ENCODE results near the gene NLN. TPM values are rescaled to one million over a fixed set of nuclear protein-coding genes. Genes with fewer than 3 reads are reported as not detected.
A peak's percentile ranks its signal among the peaks of the same experiment; 100 is the strongest.
"Not testable (repeated sequence)": the region's sequence is repeated elsewhere in the genome, so short reads cannot be mapped to it uniquely, and the experiment has no call there.

NLN gene
- 10 to 100 TPM; 21.7 to 38.6 TPM for total RNA-seq
- polyA plus RNA-seq (ENCODE audit: insufficient read length in 2 of 2) = 10 to 100 TPM; 22.3 to 26.1 TPM
- long read RNA-seq, donor 1, full-length matches to known transcripts = 3 of 3 reads
- long read RNA-seq, donor 1, partial matches to known transcripts = 0 of 3 reads
- long read RNA-seq, donor 1, other reads (novel, unspliced or antisense) = 0 of 3 reads
- long read RNA-seq, donor 2, full-length matches to known transcripts = 2 of 2 reads
- long read RNA-seq, donor 2, partial matches to known transcripts = 0 of 2 reads
- long read RNA-seq, donor 2, other reads (novel, unspliced or antisense) = 0 of 2 reads
- long read RNA-seq, donor 3, full-length matches to known transcripts = 2 of 2 reads
- long read RNA-seq, donor 3, partial matches to known transcripts = 0 of 2 reads
- long read RNA-seq, donor 3, other reads (novel, unspliced or antisense) = 0 of 2 reads
- long read RNA-seq, donor 4 = 0 reads

- H3K4me1 ChIP-seq (ENCODE audit: control insufficient read depth, insufficient read depth, low read length) = peaks cover 6% of the 10 kb centered on the region
- under 1% methylated on average over 92 of the region's 92 CpGs for WGBS (ENCODE audit: insufficient coverage)
- H3K27ac ChIP-seq (ENCODE audit: low read depth, low read length) = peak within 1 kb of the TSS; percentile 82
These were observed at the start of gene NLN, which contains the start of gene SGTB for GRCh38 chr5:65721720-65722574. TSS of gene NLN (plus strand) at chr5:65722205. CDS start at chr5:65722374, 169 bp downstream. TSS of gene SGTB (minus strand) at chr5:65722109. CDS start at chr5:65720807, 1,302 bp downstream.

GRCh38 chr5:65672796-65673195 is 49.2 kb upstream of the NLN start:
- Histone ChIP-seq H3K4me1 (ENCODE audit: control insufficient read depth, insufficient read depth, low read length) (no peaks in the 10 kb centered on the region), H3K36me3 (ENCODE audit: control insufficient read depth, insufficient read depth, low read length) (peaks cover 6% of the 10 kb centered on the region), H3K9me3 (ENCODE audit: control insufficient read depth, insufficient read depth, low read length) (no peaks in the 10 kb centered on the region), H3K4me3 (ENCODE audit: low read depth, low read length) (no peak overlapping the region), H3K27me3 (ENCODE audit: control insufficient read depth, insufficient read depth, low read length) (no peaks in the 10 kb centered on the region), H3K27ac (ENCODE audit: low read depth, low read length) (no peak overlapping the region)
- no CpG with 5 or more reads among the region's 1 CpG for WGBS (ENCODE audit: insufficient coverage)
- DNase-seq (ENCODE audit: low read depth in 4 of 6, low spot score in 6 of 6) = no peak

More at GRCh38 chr5:65721720-65722574, at the start of gene NLN, which contains the start of gene SGTB:
- H3K27me3 ChIP-seq (ENCODE audit: control insufficient read depth, insufficient read depth, low read length) = no peaks in the 10 kb centered on the region
- no peaks in the 10 kb centered on the region for H3K9me3 ChIP-seq (ENCODE audit: control insufficient read depth, insufficient read depth, low read length)
- DNase-seq (ENCODE audit: low read depth in 4 of 6, low spot score in 6 of 6) = peak in 5 of 6 donors; percentile 72 to 96 (median 86)
- peak within 1 kb of the TSS; percentile 82 for H3K4me3 ChIP-seq (ENCODE audit: low read depth, low read length)
- peaks cover 2% of the 10 kb centered on the region for H3K36me3 ChIP-seq (ENCODE audit: control insufficient read depth, insufficient read depth, low read length)

- H3K27ac ChIP-seq (ENCODE audit: low read depth, low read length) = no peak overlapping the region
- no peaks in the 10 kb centered on the region for H3K4me1 ChIP-seq (ENCODE audit: control insufficient read depth, insufficient read depth, low read length)
- H3K27me3 ChIP-seq (ENCODE audit: control insufficient read depth, insufficient read depth, low read length) = no peaks in the 10 kb centered on the region
- no peak overlapping the region for H3K4me3 ChIP-seq (ENCODE audit: low read depth, low read length)
- H3K36me3 ChIP-seq (ENCODE audit: control insufficient read depth, insufficient read depth, low read length) = peaks cover 3% of the 10 kb centered on the region
- DNase-seq (ENCODE audit: low read depth in 4 of 6, low spot score in 6 of 6) = no peak
- H3K9me3 ChIP-seq (ENCODE audit: control insufficient read depth, insufficient read depth, low read length) = no peaks in the 10 kb centered on the region
These were observed 47.3 kb upstream of the NLN start for GRCh38 chr5:65674749-65675148.

- H3K27ac ChIP-seq (ENCODE audit: low read depth, low read length); DNase-seq (ENCODE audit: low read depth in 4 of 6, low spot score in 6 of 6); H3K27me3 ChIP-seq (ENCODE audit: control insufficient read depth, insufficient read depth, low read length); H3K9me3 ChIP-seq (ENCODE audit: control insufficient read depth, insufficient read depth, low read length); H3K4me3 ChIP-seq (ENCODE audit: low read depth, low read length); H3K36me3 ChIP-seq (ENCODE audit: control insufficient read depth, insufficient read depth, low read length); H3K4me1 ChIP-seq (ENCODE audit: control insufficient read depth, insufficient read depth, low read length): not testable (repeated sequence)
- WGBS (ENCODE audit: insufficient coverage) = no CpG with 5 or more reads among the region's 3 CpGs
These were observed 45.9 kb upstream of the NLN start for GRCh38 chr5:65676056-65676455.

- 71% methylated on average over 1 of the region's 3 CpGs for WGBS (ENCODE audit: insufficient coverage)
- Histone ChIP-seq H3K27me3 (ENCODE audit: control insufficient read depth, insufficient read depth, low read length) (no peaks in the 10 kb centered on the region), H3K4me1 (ENCODE audit: control insufficient read depth, insufficient read depth, low read length) (no peaks in the 10 kb centered on the region), H3K27ac (ENCODE audit: low read depth, low read length) (no peak overlapping the region), H3K36me3 (ENCODE audit: control insufficient read depth, insufficient read depth, low read length) (peaks cover 14% of the 10 kb centered on the region), H3K4me3 (ENCODE audit: low read depth, low read length) (no peak overlapping the region), H3K9me3 (ENCODE audit: control insufficient read depth, insufficient read depth, low read length) (no peaks in the 10 kb centered on the region)
- DNase-seq (ENCODE audit: low read depth in 4 of 6, low spot score in 6 of 6) = no peak
These were observed 39.9 kb upstream of the NLN start for GRCh38 chr5:65682148-65682547.

GRCh38 chr5:65693121-65693520 is 28.9 kb upstream of the NLN start:
- H3K4me1 ChIP-seq (ENCODE audit: control insufficient read depth, insufficient read depth, low read length) = no peaks in the 10 kb centered on the region
- no peaks in the 10 kb centered on the region for H3K27me3 ChIP-seq (ENCODE audit: control insufficient read depth, insufficient read depth, low read length)
- H3K4me3 ChIP-seq (ENCODE audit: low read depth, low read length) = no peak overlapping the region
- 90% methylated on average over 2 of the region's 2 CpGs for WGBS (ENCODE audit: insufficient coverage)
- peaks cover 13% of the 10 kb centered on the region for H3K36me3 ChIP-seq (ENCODE audit: control insufficient read depth, insufficient read depth, low read length)
- H3K9me3 ChIP-seq (ENCODE audit: control insufficient read depth, insufficient read depth, low read length) = no peaks in the 10 kb centered on the region
- no peak overlapping the region for H3K27ac ChIP-seq (ENCODE audit: low read depth, low read length)
- no peak for DNase-seq (ENCODE audit: low read depth in 4 of 6, low spot score in 6 of 6)

GRCh38 chr5:65695162-65695755 is 26.7 kb upstream of the NLN start:
- peak in 1 of 6 donors; percentile 4 for DNase-seq (ENCODE audit: low read depth in 4 of 6, low spot score in 6 of 6)
- 50% methylated on average over 3 of the region's 4 CpGs for WGBS (ENCODE audit: insufficient coverage)

GRCh38 chr5:65695896-65696295 is 26.1 kb upstream of the NLN start:
- no peak overlapping the region for H3K4me3 ChIP-seq (ENCODE audit: low read depth, low read length)
- H3K36me3 ChIP-seq (ENCODE audit: control insufficient read depth, insufficient read depth, low read length) = peaks cover 11% of the 10 kb centered on the region
- H3K4me1 ChIP-seq (ENCODE audit: control insufficient read depth, insufficient read depth, low read length) = no peaks in the 10 kb centered on the region
- DNase-seq (ENCODE audit: low read depth in 4 of 6, low spot score in 6 of 6) = peak in 1 of 6 donors; percentile 15
- WGBS (ENCODE audit: insufficient coverage) = 69% methylated on average over 2 of the region's 4 CpGs
- no peak overlapping the region for H3K27ac ChIP-seq (ENCODE audit: low read depth, low read length)
- H3K27me3 ChIP-seq (ENCODE audit: control insufficient read depth, insufficient read depth, low read length) = no peaks in the 10 kb centered on the region
- no peaks in the 10 kb centered on the region for H3K9me3 ChIP-seq (ENCODE audit: control insufficient read depth, insufficient read depth, low read length)

More at GRCh38 chr5:65695162-65695755, 26.7 kb upstream of the NLN start:
- no peak overlapping the region for H3K27ac ChIP-seq (ENCODE audit: low read depth, low read length)
- H3K9me3 ChIP-seq (ENCODE audit: control insufficient read depth, insufficient read depth, low read length) = no peaks in the 10 kb centered on the region
- H3K27me3 ChIP-seq (ENCODE audit: control insufficient read depth, insufficient read depth, low read length) = no peaks in the 10 kb centered on the region
- peaks cover 11% of the 10 kb centered on the region for H3K36me3 ChIP-seq (ENCODE audit: control insufficient read depth, insufficient read depth, low read length)
- H3K4me1 ChIP-seq (ENCODE audit: control insufficient read depth, insufficient read depth, low read length) = no peaks in the 10 kb centered on the region
- no peak overlapping the region for H3K4me3 ChIP-seq (ENCODE audit: low read depth, low read length)

- H3K36me3 ChIP-seq (ENCODE audit: control insufficient read depth, insufficient read depth, low read length) = peaks cover 12% of the 10 kb centered on the region
- H3K4me3 ChIP-seq (ENCODE audit: low read depth, low read length) = no peak overlapping the region
- DNase-seq (ENCODE audit: low read depth in 4 of 6, low spot score in 6 of 6) = peak in 1 of 6 donors; percentile 60
- H3K27me3 ChIP-seq (ENCODE audit: control insufficient read depth, insufficient read depth, low read length) = no peaks in the 10 kb centered on the region
- H3K9me3 ChIP-seq (ENCODE audit: control insufficient read depth, insufficient read depth, low read length) = no peaks in the 10 kb centered on the region
- H3K27ac ChIP-seq (ENCODE audit: low read depth, low read length) = no peak overlapping the region
- H3K4me1 ChIP-seq (ENCODE audit: control insufficient read depth, insufficient read depth, low read length) = no peaks in the 10 kb centered on the region
These were observed 25.1 kb upstream of the NLN start for GRCh38 chr5:65696892-65697291.
